ENCODE results near the gene CREB5.

Gene CREB5

GRCh38 chr7:28739128-28739527 lies 326.8 kb downstream of the CREB5 start:
- no peak for TF ChIP-seq CTCF (IDR thresholded peaks at IDR 0.05; ENCODE audit: insufficient read depth, missing control alignments)
- FAIRE-seq (no peak), DNase-seq (ENCODE audit: insufficient read length, low spot score) (no peak)

- FAIRE-seq (no peak), DNase-seq (ENCODE audit: insufficient read length, low spot score) (no peak)
- no peak for TF ChIP-seq CTCF (IDR thresholded peaks at IDR 0.05; ENCODE audit: insufficient read depth, missing control alignments)
Measured at GRCh38 chr7:28739826-28740225, 327.5 kb downstream of the CREB5 start.

GRCh38 chr7:28744951-28745350 lies 332.6 kb downstream of the CREB5 start:
- TF ChIP-seq CTCF (IDR thresholded peaks at IDR 0.05; ENCODE audit: insufficient read depth, missing control alignments): no peak
- no peak for FAIRE-seq
- no peak for DNase-seq (ENCODE audit: insufficient read length, low spot score)

GRCh38 chr7:28745351-28745750 lies 333.0 kb downstream of the CREB5 start:
- TF ChIP-seq CTCF (IDR thresholded peaks at IDR 0.05; ENCODE audit: insufficient read depth, missing control alignments): no peak
- no peak for DNase-seq (ENCODE audit: insufficient read length, low spot score)

GRCh38 chr7:28747404-28747803 lies 335.1 kb downstream of the CREB5 start:
- FAIRE-seq (no peak), DNase-seq (ENCODE audit: insufficient read length, low spot score) (no peak)
- no peak for TF ChIP-seq CTCF (IDR thresholded peaks at IDR 0.05; ENCODE audit: insufficient read depth, missing control alignments)

More at GRCh38 chr7:28745351-28745750, 333.0 kb downstream of the CREB5 start:
- FAIRE-seq: no peak

GRCh38 chr7:28747854-28748253 lies 335.5 kb downstream of the CREB5 start:
- no peak for FAIRE-seq
- TF ChIP-seq CTCF (IDR thresholded peaks at IDR 0.05; ENCODE audit: insufficient read depth, missing control alignments): no peak

GRCh38 chr7:28748346-28748745 lies 336.0 kb downstream of the CREB5 start:
- DNase-seq (ENCODE audit: insufficient read length, low spot score) (no peak), FAIRE-seq (no peak)
- TF ChIP-seq CTCF (IDR thresholded peaks at IDR 0.05; ENCODE audit: insufficient read depth, missing control alignments): no peak

More at GRCh38 chr7:28747854-28748253, 335.5 kb downstream of the CREB5 start:
- DNase-seq (ENCODE audit: insufficient read length, low spot score): no peak

All from D721Med (cell line).